Measurements from ENCODE around the gene VKORC1.

DNA sequence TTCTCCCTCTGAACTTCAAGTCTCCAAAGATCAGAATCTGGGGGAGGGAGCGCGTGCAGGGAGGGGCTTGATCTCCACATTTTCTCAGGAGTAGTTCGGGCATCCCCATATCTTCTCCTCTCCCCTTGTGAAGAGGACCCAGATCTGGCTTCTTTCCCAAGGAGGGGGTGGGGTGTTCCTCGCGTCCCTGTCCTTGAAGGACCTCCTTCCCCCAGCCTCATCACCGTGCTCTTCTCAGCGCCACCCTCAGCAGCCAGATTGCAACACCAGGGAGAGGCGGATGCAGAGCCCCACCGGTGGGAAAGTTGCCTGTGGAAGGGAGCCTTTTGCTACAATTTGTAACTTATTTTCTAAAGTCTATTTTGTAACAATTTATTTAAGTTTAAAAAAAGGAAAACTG, 11.5 kb downstream of the VKORC1 start:
- TF ChIP-seq GATA3 (IDR thresholded peaks at IDR 0.05; ENCODE audit: low read depth, low read length) = no peak
- TF ChIP-seq GATA2 (IDR thresholded peaks at IDR 0.05; ENCODE audit: low read depth, low read length) = no peak

Measured in SH-SY5Y (cell line).